ENCODE measurements around the gene OR5AC2.

Gene OR5AC2

GRCh38 chr3:98086873-98087272, at the start of gene OR5AC2:
Gene OR5AC2, plus strand, starts transcription at chr3:98087173. Its CDS starts 0 bp downstream, at chr3:98087173.
- DNase-seq, result no peak

GRCh38 chr3:98038286-98038685, 48.7 kb upstream of the OR5AC2 start:
- no peak for DNase-seq

GRCh38 chr3:98038876-98039275, 48.1 kb upstream of the OR5AC2 start:
- no peak for DNase-seq

- DNase-seq, result no peak
Measured at GRCh38 chr3:98039322-98040024, 47.5 kb upstream of the OR5AC2 start.

GRCh38 chr3:98041350-98041749, 45.6 kb upstream of the OR5AC2 start:
- DNase-seq, result no peak

GRCh38 chr3:98048586-98048985, 38.4 kb upstream of the OR5AC2 start:
- no peak for DNase-seq

GRCh38 chr3:98049271-98049670, 37.7 kb upstream of the OR5AC2 start:
- no peak for DNase-seq

- DNase-seq, result no peak
Measured at GRCh38 chr3:98056035-98056434, 30.9 kb upstream of the OR5AC2 start.

GRCh38 chr3:98057631-98058030, 29.3 kb upstream of the OR5AC2 start:
- no peak for DNase-seq

GRCh38 chr3:98058244-98058960, 28.6 kb upstream of the OR5AC2 start:
- no peak for DNase-seq

- DNase-seq, result no peak
Measured at GRCh38 chr3:98068824-98069223, 18.1 kb upstream of the OR5AC2 start.

GRCh38 chr3:98070840-98071239, 16.1 kb upstream of the OR5AC2 start:
- no peak for DNase-seq

GRCh38 chr3:98073486-98073885, 13.5 kb upstream of the OR5AC2 start:
- no peak for DNase-seq

GRCh38 chr3:98095882-98096281, 8.9 kb downstream of the OR5AC2 start:
- DNase-seq, result no peak

- no peak for DNase-seq
Measured at GRCh38 chr3:98099848-98100247, 12.9 kb downstream of the OR5AC2 start.

- DNase-seq, result no peak
Measured at GRCh38 chr3:98108162-98108561, 21.2 kb downstream of the OR5AC2 start.

- DNase-seq, result no peak
Measured at GRCh38 chr3:98109807-98110549, 23.0 kb downstream of the OR5AC2 start.

GRCh38 chr3:98110550-98110908, 23.6 kb downstream of the OR5AC2 start:
- DNase-seq, result no peak

GRCh38 chr3:98114264-98114663, 27.3 kb downstream of the OR5AC2 start:
- DNase-seq, result no peak

GRCh38 chr3:98115717-98116116, 28.7 kb downstream of the OR5AC2 start:
- DNase-seq, result no peak

GRCh38 chr3:98130421-98130820, 43.4 kb downstream of the OR5AC2 start, which contains the start of gene OR5H1:
Gene OR5H1, plus strand, starts transcription at chr3:98130721. Its CDS starts 1,977 bp downstream, at chr3:98132698.
- no peak for DNase-seq

- DNase-seq, result no peak
Measured at GRCh38 chr3:98136631-98137030, 49.7 kb downstream of the OR5AC2 start.
